GM21786 (cell line): ENCODE results near the gene OLFML1.

Experiments used
- ATAC-seq: cut with Tn5 transposase; IDR thresholded peaks from one replicate; pipeline ENCODE4 v1.9.1; 2021; ENCODE audit not compliant: unreplicated experiment

Gene OLFML1

GRCh38 chr11:7473717-7474116 lies 11.6 kb upstream of the OLFML1 start:
- ATAC-seq = peak; percentile 95

- no peak for ATAC-seq
Observed at GRCh38 chr11:7480113-7480512, 5.2 kb upstream of the OLFML1 start.

- no peak for ATAC-seq
Observed at GRCh38 chr11:7484131-7484530, 1.2 kb upstream of the OLFML1 start.

GRCh38 chr11:7484645-7485044 lies 661 bp upstream of the OLFML1 start:
- no peak for ATAC-seq

GRCh38 chr11:7486098-7486780 lies 933 bp downstream of the OLFML1 start:
- ATAC-seq = no peak

GRCh38 chr11:7486781-7487140 lies 1.5 kb downstream of the OLFML1 start:
- no peak for ATAC-seq

GRCh38 chr11:7487360-7487759 lies 2.1 kb downstream of the OLFML1 start:
- ATAC-seq = no peak

GRCh38 chr11:7488681-7489080 lies 3.4 kb downstream of the OLFML1 start:
- ATAC-seq = no peak

GRCh38 chr11:7489376-7489775 lies 4.1 kb downstream of the OLFML1 start:
- no peak for ATAC-seq

- ATAC-seq = no peak
Observed at GRCh38 chr11:7490054-7490453, 4.7 kb downstream of the OLFML1 start.

GRCh38 chr11:7490535-7490934 lies 5.2 kb downstream of the OLFML1 start:
- ATAC-seq = no peak

- ATAC-seq = no peak
Observed at GRCh38 chr11:7492253-7492652, 6.9 kb downstream of the OLFML1 start.

GRCh38 chr11:7493670-7494069 lies 8.4 kb downstream of the OLFML1 start:
- ATAC-seq = no peak

- no peak for ATAC-seq
Observed at GRCh38 chr11:7494086-7494745, 8.9 kb downstream of the OLFML1 start.

- peak; percentile 89 for ATAC-seq
Observed at GRCh38 chr11:7495882-7496551, 10.7 kb downstream of the OLFML1 start.

- no peak for ATAC-seq
Observed at GRCh38 chr11:7498193-7498592, 12.9 kb downstream of the OLFML1 start.

- no peak for ATAC-seq
Observed at GRCh38 chr11:7499081-7499480, 13.8 kb downstream of the OLFML1 start.

GRCh38 chr11:7500251-7500650 lies 14.9 kb downstream of the OLFML1 start:
- ATAC-seq = no peak

GRCh38 chr11:7501251-7501650 lies 15.9 kb downstream of the OLFML1 start:
- ATAC-seq = no peak

- ATAC-seq = peak; percentile 52
Observed at GRCh38 chr11:7501894-7502293, 16.6 kb downstream of the OLFML1 start.

GRCh38 chr11:7506243-7506642 lies 20.9 kb downstream of the OLFML1 start:
- no peak for ATAC-seq

- no peak for ATAC-seq
Observed at GRCh38 chr11:7508087-7508486, 22.8 kb downstream of the OLFML1 start.
